ENCODE measurements around the gene KSR1.
"Not testable (repeated sequence)": the region's sequence is repeated elsewhere in the genome, so short reads cannot be mapped to it uniquely, and the experiment has no call there.

KSR1 gene

DNA sequence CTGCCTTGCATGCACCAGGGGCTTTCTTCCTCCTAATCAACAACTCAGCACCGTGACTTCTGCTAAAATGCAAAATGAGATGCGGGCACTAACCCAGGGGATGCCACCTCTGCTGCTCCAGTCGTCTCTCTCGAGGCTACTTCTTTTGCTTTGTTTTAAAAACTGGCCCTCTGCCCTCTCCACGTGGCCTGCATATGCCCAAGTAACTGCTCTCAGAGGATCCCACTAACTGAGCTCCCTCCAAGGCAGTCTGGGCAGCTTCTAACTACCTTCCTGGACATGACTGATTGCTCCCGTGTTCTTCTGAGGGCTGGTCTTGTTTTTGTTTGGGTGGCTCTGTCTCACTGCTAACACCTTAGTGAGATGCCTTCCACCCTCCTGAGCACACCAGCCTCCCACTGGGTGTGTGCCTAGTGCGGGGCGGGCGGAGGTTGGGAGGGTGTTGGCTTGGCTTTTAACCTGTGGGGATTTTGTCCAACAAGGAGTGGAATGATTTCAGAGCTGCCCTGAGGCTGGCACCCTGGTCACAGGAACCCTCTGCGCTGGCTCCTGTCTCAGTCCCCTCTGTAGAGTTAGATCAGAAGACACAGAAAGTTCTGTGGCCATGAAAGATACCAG is 165.8 kb downstream of the KSR1 start:
- DNase-seq: no peak

DNA sequence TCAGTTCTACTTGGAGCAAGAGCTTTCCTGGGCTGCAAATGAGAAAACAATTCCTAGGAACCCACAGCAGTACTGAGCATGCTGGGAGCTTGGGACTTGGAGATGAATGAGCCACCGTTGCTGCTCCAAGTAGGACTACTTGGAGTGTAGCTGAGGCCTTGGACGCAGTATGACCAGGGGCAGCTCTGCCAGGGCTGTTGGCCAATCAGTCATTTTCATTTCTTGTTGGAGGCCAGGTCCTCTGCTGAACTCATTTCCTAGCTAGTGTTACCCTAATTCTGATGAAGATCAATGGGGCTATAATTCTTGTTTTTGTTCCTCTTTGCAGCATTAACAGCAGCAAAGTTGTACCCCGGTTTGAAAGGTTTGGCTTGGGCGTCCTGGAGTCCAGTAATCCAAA is 166.7 kb downstream of the KSR1 start:
- DNase-seq: no peak

DNA sequence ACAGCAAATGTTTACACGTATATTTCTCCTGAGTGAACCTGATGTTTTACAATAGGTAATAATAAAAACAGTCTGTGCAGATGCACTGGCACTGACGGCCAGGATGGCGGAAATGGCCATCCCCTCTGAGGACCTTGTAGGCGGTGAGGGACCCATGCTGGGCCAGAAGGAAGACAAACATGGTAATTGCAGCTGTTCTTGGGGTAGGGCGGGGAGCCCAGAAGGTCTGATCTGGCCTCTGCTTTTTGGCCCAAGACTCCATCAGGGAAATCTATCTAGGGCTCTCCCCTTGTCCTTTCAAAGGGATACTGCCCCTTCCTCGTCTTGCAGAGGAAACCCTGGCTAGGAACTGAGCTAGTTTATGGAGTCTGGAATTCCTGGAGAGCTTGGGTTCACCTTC is 167.4 kb downstream of the KSR1 start:
- no peak for DNase-seq

DNA sequence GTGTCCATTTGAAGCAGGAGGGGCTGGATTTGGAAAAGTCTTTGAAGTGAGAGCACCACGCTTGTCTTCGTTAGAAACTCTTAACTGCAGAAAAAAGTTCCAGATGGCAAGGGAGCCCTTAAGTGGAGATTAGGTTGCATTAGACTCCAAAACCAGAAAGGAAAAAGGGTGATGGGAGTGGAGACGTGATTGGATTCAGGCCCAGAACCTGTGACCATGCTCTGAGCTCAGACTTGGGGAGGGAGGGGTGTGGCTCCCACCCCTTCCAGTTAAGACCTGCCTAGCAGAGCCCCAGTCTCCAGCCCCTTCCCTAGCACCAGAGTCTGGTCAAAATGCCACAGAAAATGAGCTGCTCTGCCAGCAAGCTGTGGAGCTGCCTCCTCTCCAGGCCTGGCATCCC is 168.3 kb downstream of the KSR1 start:
- no peak for DNase-seq

DNA sequence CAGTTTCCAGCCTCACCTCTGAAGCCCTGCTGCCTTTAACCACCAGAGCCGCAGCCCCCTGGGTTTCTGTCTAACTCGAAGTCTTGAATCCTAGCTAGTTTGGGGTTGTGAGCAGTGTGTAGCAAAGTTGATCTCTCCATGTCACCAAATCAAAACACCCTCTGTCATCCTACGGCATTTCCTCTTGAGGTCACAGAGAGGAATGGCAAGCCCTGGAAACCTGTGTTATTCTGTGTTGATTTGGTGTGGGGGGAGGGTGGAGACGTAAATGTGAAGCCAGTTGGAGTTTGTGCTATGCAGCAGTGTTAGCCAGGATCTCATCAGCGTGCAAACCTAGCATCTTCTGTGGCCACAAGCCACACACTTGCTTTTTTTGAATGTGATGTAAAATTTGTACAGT is 169.6 kb downstream of the KSR1 start:
- no peak for DNase-seq

DNA sequence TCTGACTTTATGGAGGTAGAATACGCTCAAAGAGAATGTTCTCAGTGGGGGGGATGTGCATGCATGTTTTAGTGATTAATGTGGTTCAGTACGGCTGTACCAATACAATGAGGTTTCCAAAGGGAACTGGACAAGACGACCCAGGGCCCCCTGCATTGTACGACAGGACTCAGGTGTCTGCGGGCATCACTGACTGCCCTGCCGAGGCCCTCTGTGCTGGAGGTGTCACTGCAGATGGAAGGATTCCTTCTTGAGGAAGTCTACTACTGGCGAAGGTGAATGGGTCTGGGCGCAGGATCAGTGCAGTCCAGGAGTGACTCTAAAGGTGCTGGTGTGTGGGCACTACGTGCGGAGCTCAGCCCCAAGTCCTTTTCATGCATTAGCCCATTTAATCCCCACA is 171.3 kb downstream of the KSR1 start:
- no peak for DNase-seq

DNA sequence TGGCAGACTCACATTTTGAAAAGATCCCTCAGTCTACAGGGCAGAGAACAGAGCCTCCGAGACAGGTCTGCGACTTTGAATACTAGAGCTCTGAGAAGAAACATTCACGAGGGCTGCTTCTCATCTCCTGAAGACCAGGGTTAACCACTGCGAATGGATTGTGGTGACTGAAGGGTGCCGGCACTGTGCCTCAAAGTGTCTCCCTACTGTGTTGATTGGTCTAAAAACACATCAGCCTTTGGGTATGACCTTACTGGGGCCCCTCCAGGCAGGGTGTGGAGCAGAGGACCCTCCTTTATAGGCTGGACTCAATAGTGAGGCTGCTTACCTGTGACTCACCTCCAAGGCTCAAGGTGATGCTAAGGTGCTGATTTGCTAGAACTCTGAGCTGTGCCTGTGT is 172.1 kb downstream of the KSR1 start:
- DNase-seq: no peak

DNA sequence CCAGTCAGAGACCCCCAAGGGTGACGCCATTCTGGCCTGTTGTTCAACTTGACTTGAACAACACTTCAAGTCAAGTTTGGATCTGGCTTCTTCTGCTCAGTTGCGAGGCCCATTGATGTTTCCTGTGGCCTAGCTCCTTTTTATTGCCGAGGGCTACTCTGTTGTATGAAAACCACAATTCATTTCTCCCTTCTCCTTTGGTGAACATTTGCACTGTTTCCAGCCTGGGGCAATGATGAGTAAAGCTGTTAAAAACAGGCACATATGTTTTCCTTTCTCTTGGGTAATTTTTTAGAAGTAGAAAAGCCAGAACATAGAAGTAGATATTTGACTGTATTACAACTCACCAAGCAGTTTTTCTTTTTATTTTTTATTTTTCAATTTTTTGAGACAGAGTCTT is 173.0 kb downstream of the KSR1 start:
- not testable (repeated sequence) for DNase-seq

DNA sequence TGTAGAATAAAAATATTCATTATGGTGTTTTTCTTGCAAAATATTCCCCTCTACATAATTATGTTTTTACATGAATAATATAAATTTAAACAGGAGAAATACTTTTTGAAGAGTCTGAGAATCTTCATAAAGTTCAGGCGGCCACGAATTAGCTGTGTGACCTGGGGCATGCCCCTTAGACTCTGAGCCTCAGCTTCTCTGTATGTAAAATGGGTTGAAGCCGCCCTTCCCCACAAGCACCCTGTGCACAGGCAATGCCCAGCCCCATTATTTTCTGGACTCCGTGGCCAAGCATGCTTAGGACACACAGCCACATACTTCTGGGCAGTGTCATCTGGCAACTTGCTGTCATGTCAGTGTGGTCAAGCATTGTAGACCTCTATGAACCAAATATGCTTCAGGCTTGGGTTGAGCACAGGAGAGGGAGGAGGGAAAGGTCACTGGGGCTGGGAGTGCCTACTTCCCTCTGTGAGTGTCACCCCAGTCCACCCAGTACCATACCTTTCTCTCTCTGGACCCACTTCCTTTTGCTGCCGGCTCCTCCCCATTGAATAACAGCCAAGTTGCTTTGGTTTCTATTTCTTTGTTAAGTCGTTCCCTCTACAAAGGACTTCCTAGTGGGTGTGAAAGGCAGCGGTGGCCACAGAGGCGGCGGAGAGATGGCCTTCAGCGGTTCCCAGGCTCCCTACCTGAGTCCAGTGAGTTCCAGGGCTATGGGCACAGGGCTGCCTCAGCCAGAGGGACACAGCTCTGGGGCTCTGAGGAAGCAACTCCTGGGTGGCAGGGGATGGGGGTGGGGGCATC is 174.6 kb downstream of the KSR1 start, which contains the start of gene LGALS9:
LGALS9 (plus strand) TSS at position 582 of the 804 bp plus-strand sequence; CDS start at position 660, 78 bp downstream.
- DNase-seq: peak; percentile 9

DNA sequence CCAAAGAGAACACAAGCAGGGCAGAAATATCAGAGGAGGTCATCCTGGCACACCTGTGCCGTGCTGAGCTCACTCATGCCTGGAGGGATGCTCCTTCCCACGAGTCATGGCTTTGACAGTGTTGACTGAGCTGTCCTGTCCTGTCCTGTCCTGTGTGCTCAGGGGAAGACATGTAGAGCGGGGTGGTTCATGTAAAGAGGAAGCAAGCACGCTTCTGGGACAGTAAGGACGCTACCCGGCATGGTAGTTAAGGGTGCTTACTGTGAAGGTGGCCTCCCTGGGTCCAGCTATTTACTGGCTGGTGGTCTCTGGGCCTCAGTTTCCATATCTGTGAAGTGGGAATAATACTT is 175.1 kb downstream of the KSR1 start:
- no peak for DNase-seq

DNA sequence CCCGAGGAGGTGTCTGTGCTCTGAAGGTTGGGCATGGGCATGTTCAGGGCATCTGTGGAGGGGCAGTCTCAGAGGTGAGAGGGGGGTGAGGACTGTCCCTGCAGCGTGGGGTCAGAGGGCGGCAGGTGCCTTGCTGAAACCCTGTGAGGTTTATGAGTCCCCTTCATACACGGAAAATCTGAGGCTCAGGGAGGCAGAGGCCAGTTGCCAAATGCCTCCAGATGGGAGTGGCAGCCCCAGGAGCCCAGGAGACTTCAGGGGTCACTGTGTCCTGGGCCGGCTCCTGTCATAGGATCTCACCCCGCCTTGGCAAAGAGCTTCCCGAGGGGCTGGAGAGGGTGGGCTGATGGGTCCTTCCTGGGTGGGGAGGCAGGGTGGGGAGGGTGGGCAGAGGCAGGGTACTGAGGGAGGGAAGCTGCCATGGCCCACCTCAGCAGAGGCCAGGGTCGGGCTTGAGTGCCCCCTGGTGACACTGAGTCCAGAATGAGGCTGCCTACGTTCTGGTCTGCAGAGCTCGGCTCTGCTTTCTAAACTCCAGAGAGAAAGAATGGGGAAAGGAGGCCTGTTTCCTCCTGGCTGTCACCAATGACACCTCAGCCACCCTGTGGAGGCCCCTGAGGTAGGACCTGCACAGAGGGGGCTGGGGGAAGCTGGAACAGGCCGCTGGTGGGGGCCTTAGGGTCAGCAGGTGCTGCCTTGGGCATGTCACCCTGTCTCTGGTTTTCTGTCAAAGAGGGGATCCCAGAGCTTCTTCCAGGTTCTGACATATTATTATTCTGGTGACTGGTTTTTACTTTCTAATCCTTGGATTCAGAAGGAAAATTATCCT is 175.9 kb downstream of the KSR1 start:
- no peak for DNase-seq

DNA sequence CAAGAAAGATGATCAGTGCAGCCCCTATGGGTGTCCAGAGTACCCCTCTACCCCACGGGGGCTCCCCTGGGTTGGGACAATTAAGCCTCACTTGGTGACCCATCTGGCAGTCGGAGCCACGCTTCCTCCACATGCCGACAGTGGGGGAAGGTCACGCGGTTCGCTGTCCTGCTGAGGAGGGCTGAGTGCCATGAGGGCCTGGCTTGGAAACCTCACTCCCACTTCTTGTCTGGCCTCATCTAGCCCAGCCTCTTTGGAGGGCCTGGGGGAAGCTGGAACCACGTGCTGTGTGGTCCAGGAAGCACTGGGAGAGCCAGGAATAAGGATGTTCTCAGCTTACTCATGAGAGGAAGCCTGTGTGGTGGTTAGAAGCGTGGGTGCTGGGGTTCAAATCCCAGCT is 176.5 kb downstream of the KSR1 start:
- peak; percentile 56 for DNase-seq

DNA sequence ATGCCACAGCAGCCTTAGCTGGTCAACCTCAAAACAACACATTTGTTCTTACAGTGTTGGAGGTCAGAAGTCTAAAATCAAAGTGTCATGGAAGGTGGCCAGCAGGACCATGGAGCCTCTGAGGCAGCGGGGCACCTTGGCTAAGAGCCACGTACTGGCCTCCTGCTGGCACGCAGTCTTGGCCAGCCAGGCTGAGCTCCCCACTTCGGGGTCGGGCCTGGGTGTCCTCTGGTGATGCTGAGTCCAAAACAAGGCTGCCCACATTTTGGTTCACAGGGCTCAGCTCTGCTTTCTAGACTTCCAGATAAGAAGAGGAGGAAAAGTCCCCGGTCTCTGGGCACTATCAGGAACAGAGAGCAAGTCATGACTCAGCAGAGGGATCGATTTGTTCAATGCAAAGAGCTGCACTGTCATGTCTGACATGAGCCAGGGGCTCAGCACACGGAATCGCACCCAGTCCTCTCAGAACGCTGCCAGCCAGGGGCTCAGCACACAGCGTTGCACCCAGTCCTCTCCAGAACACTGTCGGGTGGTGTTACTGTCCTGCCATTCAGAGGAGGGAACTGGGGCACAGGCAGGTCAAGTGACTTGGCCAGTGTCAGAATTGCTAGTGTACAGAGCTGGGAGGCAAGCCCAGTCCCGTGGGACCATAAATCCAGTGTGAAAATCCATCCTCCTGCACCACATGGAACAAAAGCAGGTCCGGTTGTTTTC is 177.2 kb downstream of the KSR1 start:
- DNase-seq: no peak

DNA sequence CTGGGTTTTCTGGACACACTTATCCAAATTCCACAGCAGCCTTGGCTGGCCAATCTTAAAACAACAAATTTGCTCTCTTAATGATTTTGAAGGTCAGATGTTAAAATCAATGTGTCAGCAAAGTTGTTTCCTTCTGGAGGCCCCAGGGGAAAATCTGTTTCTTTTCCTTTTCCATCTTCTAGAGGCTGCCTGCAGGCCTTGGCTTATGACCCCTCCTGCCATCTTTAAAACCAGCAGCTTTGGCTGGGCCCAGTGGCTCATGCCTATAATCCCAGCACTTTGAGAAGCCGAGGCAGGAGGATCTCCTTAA is 177.7 kb downstream of the KSR1 start:
- no peak for DNase-seq

DNA sequence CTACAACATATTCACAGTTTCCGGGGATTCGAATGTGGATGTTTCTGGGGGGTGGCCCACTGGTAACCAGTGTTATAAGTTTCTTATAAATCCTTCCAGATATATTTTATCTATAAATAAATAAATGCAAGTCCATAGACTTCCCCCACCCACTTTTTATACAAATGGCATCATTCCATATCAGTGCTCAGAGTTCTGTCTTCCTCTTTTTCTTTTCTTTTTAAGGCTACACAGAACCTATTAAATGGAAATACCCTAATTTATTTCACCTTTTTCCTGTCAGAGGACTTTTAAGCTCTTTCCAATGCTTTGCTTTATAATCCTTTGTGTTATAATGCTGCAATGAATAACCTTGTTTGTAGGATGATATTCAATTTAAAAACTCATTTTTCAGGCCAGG is 178.5 kb downstream of the KSR1 start:
- no peak for DNase-seq

DNA sequence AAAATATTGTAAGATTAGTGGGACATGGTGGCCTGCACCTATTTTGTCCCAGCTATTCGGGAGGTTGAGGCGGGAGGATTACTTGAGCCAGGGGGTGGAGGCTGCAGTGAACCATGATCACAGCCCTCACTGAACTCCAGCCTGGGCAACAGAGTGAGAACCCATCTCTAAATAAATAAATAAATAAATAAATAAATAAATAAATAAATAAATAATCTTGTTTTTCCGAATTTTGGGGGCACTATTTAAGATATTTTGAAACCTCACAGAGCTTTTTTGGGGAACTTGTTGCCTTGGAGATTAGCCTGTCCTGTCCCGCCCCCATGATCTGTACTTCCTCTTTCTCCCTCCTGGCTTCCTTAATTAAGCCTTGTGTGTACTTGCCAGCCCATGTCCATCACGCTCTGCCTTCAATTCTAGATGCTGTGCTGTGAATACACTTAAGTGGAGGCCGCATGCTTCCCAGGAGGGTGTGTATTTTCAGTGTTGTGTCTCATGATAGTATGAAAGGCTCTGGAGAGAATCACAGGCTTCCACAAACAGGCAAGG is 179.1 kb downstream of the KSR1 start:
- DNase-seq: no peak

DNA sequence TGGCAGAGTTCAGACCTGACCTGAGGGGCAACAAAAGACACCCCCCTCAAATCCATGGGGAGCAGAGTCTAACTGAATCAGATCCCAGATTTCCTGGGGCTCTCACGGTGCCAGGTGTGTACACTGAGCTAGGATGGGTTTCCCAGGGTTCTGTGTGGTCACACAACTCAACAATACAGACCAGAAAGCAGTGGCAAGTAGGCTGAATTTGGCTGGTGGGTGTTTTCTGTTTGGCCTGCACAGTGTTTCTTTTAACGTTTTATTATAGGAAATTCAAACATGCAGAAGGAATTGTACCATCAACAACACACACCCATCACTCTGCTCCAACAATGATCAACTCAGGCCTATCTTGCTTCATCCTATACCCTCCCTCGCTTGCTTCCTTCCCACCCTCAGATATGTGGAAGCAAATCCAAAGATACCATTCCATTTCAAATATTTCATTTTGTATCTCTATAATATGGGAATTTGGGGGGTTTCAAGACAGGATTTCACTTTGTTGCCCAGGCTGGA is 179.8 kb downstream of the KSR1 start:
- DNase-seq: not testable (repeated sequence)

DNA sequence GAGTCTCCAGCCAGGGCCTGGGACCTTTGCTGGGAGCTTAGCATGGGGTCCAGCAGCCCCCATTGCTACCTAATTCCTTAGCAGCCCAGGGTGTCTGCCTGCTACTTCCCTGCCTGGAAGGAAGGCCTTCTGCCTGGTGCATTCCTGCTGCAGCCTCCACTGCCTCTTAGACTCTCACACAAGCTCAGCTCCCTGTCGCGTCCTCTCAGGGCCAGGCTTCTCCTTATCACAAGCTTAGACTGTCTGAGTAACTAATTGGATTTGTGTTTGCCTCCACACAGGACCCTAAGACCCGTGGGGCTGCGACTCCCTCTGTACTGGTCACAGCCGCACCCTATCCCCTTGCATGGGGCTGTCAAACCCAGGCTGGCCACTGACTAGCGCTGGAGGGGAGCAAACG is 181.6 kb downstream of the KSR1 start:
- DNase-seq: not testable (repeated sequence)

DNA sequence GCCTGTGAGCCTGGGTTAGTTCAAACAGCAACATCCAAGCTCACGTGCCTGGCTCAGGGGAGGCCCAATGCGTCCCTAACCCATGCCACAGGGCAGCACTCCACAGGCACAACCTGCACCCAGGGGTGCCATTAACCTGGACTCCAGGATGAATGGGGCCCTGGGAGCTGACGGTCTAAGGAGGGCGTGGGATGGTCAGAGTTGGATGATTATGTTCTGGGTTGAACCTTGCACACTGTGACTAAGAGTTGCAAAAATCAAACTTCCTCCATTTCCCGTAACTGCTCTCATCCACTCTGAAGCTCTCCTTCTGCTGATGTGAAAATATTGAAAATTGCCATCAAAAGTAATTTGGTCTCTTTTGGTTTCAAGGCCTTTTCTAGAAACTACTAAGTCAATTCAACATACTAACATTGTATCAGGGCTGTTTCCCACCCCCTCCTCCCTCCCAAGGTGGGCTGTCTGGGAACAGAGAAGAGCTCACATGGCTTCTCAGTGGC is 182.2 kb downstream of the KSR1 start:
- DNase-seq: not testable (repeated sequence)

DNA sequence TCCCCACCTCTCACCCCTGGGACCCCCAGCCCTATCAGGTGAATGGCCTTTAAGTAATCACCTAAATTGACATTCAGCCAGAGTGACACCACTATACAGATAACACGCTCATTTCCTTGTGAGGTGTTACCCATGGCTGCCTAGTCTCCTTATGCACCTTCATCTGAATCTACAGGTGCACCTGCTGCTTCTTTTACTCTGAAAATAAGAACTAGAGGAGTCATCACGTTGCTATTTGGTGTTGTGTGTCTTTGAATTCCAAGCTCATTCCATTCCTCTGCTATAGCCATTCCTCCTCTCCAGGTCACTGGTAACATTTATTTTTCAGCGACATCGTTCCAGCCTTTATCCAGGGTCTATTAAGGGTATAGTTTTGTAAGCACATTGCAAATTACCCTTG is 184.5 kb downstream of the KSR1 start:
- no peak for DNase-seq

DNA sequence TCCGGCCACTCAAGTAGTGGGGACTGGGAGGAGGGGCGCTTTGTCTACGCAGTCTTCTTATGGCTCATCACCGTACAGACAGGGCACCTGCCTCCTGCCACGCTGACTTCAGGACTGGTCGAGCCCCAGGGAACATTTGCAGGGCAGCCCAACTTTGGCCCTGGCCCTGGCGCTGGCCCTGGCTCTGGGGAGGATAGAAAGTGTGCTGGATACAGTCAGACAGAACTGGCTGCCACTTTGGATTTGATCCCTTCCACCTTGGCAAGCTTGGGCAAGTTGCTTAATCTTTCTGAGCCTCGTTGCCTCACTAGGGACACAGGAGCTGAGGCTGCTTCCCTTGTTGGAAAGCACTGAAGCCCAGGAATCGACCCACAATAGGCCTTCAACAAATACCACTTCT is 188.3 kb downstream of the KSR1 start:
- no peak for DNase-seq

DNA sequence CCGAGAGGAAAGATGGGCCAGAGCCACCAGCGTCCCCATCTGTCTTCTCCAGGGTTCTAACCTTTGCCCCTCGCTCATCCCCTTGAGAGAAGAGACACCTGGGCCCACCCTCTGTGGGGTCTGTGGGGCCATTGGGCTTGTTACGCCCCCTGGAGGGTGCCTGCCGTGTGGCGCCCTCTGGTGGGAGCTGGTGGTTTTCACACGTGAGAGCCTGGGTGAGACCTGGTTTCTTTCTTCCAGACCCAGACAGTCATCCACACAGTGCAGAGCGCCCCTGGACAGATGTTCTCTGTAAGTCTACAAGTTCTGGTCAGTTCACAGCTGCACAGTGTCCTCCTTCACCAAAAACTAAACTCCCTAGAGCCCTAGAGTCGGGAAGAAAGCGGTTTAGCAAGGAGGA is 189.4 kb downstream of the KSR1 start:
- DNase-seq: not testable (repeated sequence)
